GM12874 (cell line): ENCODE results near the gene CABP2.

Experiments used
- TF ChIP-seq, protein P1 (sequence below): IDR thresholded peaks from 2 replicates; pipeline ENCODE4 v1.5.1; 2011; ENCODE audit warnings: low read depth, mild to moderate bottlenecking, control low read depth, low read length, moderate library complexity; ENCODE audit not compliant: insufficient read depth

The CABP2 gene

DNA sequence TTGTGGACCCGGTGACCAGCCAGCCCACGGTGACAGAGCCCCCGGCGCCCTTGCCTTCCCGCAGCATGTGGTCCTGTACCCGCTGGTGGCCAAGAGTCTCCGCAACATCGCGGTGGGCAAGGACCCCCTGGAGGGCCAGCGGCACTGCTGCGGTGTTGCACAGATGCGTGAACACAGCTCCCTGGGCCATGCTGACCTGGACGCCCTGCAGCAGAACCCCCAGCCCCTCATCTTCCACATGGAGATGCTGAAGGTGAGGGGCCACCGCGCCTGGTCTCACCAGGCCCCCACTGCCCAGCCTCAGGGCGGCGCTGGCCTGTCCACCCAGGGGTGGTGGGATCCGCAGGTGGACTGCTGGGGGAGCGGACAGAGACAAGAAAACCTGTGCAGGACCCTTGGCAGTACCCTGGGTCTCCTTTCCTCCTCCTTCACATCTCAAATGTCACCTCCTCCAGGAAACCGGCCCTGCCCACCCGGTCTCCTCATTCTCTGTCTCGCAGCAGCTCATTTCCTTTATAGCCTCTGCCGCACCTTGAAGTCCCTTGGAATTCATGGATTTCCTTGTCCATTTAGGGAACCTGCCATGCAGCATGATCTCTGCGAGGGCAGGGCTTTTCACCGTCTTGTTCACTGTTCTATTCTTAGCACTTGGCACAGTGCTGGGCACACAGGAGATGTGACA, 33.9 kb downstream of the CABP2 start:
- TF ChIP-seq, protein P1, sequence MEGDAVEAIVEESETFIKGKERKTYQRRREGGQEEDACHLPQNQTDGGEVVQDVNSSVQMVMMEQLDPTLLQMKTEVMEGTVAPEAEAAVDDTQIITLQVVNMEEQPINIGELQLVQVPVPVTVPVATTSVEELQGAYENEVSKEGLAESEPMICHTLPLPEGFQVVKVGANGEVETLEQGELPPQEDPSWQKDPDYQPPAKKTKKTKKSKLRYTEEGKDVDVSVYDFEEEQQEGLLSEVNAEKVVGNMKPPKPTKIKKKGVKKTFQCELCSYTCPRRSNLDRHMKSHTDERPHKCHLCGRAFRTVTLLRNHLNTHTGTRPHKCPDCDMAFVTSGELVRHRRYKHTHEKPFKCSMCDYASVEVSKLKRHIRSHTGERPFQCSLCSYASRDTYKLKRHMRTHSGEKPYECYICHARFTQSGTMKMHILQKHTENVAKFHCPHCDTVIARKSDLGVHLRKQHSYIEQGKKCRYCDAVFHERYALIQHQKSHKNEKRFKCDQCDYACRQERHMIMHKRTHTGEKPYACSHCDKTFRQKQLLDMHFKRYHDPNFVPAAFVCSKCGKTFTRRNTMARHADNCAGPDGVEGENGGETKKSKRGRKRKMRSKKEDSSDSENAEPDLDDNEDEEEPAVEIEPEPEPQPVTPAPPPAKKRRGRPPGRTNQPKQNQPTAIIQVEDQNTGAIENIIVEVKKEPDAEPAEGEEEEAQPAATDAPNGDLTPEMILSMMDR, result no peak

DNA sequence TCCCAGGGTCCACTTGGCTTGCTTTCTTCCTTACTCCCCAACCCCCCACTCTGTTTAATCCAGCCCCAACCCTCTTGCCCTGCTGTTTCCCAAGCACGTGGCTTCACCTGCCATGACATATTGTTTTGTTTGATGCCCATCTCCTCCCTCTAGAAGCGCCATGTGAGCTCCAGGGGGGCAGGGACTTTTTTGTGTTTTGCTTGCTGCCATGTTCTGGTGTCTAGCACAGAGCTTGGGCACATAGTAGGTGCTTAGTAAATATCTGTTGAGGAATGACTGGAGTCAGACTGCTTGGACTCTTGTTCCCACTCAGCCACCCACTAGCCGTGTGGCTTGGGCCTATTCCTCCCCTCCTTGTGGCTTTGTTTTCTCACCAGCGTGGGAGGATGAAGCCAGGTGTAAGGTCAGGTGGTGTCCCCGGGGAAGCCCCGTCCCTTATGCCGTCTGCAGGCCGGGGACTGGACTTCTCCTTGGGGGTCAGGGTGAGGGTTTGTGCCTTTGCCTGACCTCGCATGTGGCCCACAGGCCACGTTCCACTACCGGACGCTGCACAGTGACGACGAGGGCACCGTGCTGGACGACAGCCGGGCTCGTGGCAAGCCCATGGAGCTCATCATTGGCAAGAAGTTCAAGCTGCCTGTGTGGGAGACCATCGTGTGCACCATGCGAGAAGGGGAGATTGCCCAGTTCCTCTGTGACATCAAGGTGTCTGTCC, 36.6 kb downstream of the CABP2 start:
- TF ChIP-seq, protein P1, result no peak

DNA sequence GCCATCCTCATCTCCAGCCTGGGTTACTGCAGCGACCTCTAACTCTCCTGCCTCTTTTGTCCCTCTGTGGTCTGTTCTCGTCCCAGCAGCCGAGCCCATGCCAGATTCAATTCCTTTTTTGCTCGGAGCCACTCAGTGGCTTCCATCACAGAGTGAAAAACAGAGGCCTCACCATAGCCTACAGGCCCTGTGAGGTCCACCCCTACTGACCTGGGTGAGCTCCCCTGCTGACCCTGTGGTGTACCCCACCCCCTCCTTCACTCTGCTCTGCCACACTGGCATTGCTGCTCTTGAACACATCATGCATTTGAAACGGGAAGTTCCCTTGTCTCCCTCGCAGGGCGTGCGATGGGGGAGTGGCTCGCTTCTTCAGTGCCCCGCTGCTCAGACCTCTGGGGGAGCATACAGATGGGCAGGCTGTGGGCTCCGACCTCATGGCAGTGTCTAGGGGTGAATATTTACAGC, 38.4 kb downstream of the CABP2 start:
- TF ChIP-seq, protein P1, result no peak

DNA sequence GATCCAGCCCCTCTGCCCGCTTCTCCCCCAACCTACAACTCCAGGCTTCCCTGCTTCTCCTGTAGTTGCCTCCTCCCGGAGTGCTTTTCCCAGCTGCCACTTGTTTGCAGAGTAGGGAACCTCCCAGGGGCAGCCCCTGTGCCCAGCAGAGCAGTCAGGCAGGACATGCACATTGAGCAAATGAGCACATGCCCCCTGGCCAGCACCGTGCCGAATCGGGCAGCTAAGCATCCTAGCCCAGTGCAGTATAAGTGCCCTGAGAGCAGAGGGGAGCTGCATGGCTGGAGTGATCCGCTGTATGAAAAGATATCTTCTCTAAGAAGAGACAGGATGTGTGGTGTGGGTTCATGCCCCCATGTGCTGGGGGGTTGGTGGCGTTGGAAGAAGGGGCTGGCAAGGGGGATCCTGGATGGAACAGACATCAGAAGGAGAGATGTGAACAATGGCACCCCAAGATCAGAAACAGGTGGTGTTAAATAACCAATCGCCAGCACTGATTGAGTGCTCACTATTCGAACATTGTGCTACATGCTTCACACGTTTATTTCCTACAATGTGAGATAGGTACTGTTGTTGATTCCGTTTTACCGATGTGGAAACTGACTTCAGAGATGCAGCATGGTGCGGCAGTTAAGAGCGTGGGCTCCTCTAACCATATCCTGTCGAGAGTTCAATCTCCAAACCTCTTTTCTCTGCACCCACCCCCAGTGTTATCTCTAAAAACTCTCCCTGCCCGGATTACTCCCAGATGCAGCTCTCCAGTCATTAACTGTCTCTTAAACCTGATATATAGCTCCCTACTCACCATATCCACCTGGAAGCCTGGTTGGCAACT, 39.2 kb downstream of the CABP2 start:
- TF ChIP-seq, protein P1, result no peak

DNA sequence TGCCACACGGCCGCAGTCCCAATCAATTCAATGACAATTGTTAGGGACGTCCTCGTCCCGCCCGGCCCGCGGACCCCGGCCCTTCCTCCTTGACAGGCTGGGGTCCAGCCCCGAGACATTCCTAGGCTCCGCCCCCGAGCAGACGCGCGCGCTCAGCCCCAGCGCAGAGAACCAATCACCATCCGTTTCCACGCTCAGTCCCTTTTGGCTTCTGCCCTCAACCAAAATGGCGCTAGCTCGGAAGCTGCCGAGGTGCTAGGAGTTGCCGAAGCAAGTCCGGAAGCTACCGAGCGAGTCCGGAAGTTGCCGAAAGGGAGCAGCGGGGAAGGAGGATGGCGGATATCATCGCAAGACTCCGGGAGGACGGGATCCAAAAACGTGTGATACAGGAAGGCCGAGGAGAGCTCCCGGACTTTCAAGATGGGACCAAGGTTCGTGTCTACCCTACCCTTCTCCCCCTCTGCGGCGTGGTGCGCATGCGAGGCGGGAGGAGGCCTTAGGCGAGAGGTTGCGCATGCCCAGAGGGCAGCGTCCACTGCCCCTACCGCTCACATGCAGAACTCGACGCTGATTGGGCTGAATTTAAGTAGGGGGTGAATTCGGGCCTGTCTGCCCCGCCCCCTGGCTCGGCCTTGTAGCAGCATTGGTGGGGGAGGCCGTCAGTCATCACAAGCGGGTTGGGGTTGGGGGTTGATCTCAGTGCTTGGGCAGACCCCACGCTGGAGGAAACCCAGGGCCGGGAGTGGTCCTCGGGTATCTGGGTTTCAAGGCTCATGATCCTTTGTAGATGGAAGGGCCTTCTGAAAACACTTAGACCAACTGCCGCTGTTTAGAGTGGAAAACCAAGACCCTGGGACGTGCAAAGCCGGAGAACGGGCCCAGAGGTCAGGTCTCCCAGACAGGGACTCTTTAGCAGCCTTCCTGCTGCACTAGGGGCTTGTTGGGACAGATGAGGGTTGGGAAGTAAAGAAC, 40.1 kb downstream of the CABP2 start, which contains the start of gene AIP:
Gene AIP, plus strand, starts transcription at position 200 of the 972 bp plus-strand sequence. Its CDS starts 133 bp downstream, at position 333.
- TF ChIP-seq, protein P1, result no peak

DNA sequence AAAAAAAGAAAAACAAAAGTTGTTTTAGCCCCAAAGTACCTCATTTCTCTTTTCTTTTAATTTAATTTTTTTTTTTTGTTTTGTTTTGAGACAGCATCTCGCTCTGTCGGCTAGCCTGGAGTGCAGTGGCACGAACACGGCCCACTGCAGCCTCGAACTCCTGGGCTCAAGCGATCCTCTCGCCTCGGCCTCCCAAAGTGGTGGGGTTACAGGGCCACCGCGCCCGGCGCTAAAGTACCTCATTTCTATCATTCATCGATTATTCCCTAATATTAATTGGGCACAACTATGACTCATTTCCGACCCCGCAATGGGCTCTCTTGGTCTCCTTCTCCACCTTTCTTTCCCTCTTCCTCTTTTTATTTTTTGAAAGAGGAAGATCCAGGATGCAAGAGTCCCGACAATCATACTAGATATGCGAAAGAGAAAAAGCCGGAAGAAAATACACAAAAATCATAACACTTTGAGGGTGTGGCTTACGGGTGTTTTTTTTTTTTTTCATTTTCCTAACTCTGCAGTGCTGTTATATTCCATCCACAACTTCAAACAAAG, 40.9 kb downstream of the CABP2 start:
- TF ChIP-seq, protein P1, result no peak
